NCI-H82 treated with DMSO at 0.1 percent for 48 hours (cell line): ENCODE measurements around the gene ARHGAP9.
"Not testable (repeated sequence)": the region's sequence is repeated elsewhere in the genome, so short reads cannot be mapped to it uniquely, and the experiment has no call there.

Experiments
- DNase-seq: peaks from one replicate; lab custom pipeline; 2025; ENCODE audit not compliant: unreplicated experiment; lab: John Stamatoyannopoulos, UW

ARHGAP9 gene

DNA sequence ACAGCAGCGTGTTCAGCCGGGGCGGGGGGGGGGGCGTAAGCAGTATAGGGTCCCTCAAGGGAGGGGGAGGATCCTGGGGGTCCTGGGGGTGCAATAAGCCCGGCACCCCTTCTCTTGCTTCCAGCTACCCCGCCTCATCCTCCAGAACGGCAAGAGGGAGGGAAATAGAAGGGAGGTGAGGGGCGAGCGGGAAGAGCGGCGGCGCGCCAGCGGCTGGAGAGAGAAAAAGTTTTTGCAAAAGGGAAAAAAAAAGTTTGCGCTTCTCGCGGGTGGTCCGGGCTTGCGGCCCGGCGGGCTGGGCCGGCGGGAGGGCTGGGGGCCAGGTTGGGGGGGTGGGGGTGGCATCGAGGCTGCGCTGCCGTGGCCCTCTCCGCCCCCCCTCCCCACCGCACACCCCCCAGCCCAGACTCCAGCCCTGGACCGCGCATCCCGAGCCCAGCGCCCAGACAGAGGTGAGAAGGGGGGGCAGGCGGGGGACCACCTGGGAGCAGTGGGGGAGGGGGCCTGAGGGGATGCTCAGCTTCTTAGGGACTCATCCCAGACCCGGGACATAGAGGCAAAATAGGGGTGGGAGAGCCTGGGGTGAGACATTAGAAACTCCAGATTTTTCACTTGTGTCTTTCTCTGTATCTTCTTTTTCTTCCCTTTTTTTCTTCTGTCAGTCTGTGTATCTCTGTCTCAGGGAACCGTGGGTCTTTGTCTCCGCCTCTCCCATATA is 19.8 kb downstream of the ARHGAP9 start, which contains the start of gene GLI1:
Gene GLI1 (plus strand): TSS at position 36 of the 718 bp plus-strand sequence. CDS start 3,907 bp downstream, outside the sequence.
- no peak for DNase-seq

GRCh38 chr12:57459055-57459749 is 20.5 kb downstream of the ARHGAP9 start:
- DNase-seq, result peak; percentile 98

DNA sequence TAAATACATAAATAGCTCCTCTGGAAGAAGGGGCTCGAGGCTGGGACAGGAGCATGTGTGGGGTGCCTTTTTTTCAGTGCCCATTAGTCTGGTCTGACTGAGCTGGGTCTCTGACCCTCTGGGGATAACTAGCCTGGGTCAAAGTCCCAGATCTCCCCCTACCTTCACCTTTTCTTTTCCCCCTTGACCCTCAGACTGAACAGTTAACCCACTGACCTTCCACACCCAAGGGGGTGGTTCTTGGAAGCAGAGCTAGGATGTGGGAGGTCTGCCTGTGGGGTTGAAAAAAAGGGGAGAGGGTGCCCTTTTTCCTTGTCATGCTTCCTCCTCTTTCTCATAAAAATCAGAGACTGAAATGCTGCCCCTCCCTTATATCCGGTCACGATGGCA is 21.0 kb downstream of the ARHGAP9 start:
- no peak for DNase-seq

- DNase-seq, result no peak
Observed at GRCh38 chr12:57456737-57457490, 22.8 kb downstream of the ARHGAP9 start.

DNA sequence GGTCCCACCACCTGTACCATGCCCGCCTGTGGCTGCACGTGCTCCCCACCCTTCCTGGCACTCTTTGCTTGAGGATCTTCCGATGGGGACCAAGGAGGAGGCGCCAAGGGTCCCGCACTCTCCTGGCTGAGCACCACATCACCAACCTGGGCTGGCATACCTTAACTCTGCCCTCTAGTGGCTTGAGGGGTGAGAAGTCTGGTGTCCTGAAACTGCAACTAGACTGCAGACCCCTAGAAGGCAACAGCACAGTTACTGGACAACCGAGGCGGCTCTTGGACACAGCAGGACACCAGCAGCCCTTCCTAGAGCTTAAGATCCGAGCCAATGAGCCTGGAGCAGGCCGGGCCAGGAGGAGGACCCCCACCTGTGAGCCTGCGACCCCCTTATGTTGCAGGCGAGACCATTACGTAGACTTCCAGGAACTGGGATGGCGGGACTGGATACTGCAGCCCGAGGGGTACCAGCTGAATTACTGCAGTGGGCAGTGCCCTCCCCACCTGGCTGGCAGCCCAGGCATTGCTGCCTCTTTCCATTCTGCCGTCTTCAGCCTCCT is 23.4 kb downstream of the ARHGAP9 start:
- peak; percentile 80 for DNase-seq

DNA sequence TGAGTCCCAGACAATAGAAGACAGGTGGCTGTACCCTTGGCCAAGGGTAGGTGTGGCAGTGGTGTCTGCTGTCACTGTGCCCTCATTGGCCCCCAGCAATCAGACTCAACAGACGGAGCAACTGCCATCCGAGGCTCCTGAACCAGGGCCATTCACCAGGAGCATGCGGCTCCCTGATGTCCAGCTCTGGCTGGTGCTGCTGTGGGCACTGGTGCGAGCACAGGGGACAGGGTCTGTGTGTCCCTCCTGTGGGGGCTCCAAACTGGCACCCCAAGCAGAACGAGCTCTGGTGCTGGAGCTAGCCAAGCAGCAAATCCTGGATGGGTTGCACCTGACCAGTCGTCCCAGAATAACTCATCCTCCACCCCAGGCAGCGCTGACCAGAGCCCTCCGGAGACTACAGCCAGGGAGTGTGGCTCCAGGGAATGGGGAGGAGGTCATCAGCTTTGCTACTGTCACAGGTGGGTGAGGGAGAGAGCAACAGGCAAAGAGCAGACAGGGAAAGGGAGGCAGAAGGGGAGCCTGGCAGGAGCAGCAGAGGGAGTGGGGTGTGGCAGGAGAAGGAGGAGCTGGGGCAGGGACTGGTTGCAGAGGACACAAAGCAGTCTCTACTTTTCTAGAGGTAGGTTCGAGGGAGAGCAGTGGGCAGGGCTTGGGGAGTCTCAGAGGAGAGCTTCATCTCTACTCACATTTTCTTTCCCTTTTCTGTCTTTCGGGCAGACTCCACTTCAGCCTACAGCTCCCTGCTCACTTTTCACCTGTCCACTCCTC is 24.1 kb downstream of the ARHGAP9 start:
- DNase-seq, result peak; percentile 93

- peak; percentile 93 for DNase-seq
Observed at GRCh38 chr12:57454566-57455373, 24.9 kb downstream of the ARHGAP9 start, which contains the start of gene INHBE. INHBE (plus strand) TSS chr12:57455307; CDS start chr12:57455537, 230 bp downstream.

DNA sequence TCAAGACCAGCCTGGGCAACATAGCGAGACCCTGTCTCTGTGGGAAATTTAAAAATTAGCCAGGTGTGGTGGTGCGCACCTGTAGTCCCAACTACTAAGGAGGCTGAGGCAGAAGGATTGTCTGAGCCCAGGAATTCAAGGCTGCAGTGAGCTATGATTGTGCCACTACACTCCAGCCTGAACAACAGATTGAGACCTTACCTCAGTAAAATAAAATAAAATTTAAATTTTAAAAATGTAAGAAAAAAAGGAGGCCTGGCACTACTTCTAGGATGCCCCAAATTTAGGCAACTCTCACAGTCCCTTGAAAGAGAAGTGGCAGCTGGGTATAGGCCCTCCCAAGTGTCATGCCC is 25.5 kb downstream of the ARHGAP9 start:
- DNase-seq, result no peak

GRCh38 chr12:57452937-57453509 is 26.6 kb downstream of the ARHGAP9 start:
- DNase-seq, result peak; percentile 74

DNA sequence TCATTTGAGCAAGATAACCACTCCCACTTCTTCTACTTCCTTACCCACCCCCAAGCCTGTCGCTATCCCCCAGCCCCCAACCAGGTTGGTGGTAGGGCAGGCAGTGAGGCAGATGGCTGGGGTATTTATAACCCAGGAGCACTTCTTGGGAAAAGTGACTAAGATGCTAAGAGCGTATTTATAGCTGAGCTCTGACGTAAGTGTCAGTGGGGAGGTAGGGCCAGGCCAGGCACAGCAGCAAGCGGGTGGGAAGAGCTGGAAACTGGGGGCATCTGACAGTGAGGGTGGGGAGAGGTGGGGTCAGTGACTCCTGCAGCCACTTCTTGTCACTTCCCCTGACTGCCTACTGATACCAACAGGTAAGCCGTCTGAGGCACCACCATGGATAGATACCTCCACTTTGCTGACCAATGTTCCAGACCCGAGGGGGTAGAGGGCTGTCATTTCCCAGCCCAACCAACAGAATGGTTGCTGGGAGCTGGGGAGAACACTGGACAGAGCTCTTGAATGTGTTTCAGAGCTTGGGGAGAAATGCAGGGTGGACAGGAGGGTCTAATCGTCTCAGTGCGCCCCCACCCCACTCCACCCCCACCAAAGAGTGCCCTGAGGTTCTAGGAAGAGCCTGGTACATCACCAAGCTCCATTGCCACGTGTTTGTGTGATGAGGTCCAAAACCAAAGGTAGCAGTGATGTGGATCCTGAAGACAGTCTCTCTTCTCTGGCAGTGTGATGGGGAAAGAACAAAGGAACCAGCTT is 27.3 kb downstream of the ARHGAP9 start:
- peak; percentile 96 for DNase-seq

GRCh38 chr12:57451233-57451778 is 28.4 kb downstream of the ARHGAP9 start:
- DNase-seq, result no peak

DNA sequence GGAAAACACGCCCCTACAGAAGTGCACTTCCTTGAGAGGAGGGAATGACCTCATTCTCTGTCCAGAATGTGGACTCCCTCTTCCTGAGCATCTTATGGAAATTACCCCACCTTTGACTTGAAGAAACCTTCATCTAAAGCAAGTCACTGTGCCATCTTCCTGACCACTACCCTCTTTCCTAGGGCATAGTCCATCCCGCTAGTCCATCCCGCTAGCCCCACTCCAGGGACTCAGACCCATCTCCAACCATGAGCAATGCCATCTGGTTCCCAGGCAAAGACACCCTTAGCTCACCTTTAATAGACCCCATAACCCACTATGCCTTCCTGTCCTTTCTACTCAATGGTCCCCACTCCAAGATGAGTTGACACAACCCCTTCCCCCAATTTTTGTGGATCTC is 29.6 kb downstream of the ARHGAP9 start:
- DNase-seq, result no peak

DNA sequence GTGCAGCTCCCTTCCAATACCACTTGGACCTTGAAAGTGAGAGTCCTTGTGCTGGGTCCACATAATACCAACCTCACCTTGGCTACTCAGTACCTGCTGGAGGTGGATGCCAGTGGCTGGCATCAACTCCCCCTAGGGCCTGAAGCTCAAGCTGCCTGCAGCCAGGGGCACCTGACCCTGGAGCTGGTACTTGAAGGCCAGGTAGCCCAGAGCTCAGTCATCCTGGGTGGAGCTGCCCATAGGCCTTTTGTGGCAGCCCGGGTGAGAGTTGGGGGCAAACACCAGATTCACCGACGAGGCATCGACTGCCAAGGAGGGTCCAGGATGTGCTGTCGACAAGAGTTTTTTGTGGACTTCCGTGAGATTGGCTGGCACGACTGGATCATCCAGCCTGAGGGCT is 30.3 kb downstream of the ARHGAP9 start:
- DNase-seq, result no peak

- DNase-seq, result no peak
Observed at GRCh38 chr12:57448669-57449068, 31.0 kb downstream of the ARHGAP9 start.

GRCh38 chr12:57446292-57446960 is 33.2 kb downstream of the ARHGAP9 start:
- DNase-seq, result no peak

- no peak for DNase-seq
Observed at GRCh38 chr12:57444744-57445143, 34.9 kb downstream of the ARHGAP9 start.

GRCh38 chr12:57444337-57444736 is 35.3 kb downstream of the ARHGAP9 start:
- not testable (repeated sequence) for DNase-seq

DNA sequence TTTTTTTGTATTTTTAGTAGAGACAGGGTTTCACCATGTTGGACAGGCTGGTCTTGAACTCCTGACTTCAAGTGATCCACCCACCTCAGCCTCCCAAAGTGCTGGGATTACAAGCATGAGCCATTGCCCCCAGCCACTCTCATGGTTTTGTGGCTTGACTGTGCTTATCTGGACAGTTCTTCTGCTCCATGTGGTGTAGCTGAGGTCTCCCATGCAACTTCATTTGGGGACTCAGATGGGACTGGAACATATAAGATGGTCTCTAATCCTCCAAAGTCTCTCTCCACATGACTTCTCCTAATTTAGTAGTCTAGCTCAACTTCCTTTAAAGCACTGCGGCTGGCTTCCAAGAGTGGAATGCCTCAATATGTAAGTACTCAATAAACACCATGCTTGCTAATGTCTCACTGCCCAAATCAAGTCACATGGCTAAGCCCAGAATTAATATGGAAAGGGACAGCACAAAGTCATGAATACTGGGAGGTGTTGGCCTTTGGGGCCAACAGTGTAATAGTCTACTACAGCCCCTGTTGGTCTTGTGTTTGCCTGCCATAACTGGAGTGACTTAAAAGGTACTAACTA is 37.7 kb downstream of the ARHGAP9 start:
- DNase-seq, result no peak
